SK-MEL-5 (cell line): ENCODE results near the gene HAPLN2. TPM values are rescaled to one million over a fixed set of nuclear protein-coding genes. Genes with fewer than 3 reads are reported as not detected.

Experiments used
- DNase-seq: peaks from one replicate; pipeline ENCODE4 v3.0.0-alpha.2; 2016; ENCODE audit warnings: low read depth, low spot score
- in situ Hi-C: cut with HindIII; loops from 2 replicates; pipeline ENCODE4 v1.10.0; 2016; ENCODE audit warnings: low sequenced_read_pairs, high pct_unique_total_duplicates, low pct_unique_long_range_greater_than_20kb
- total RNA-seq: library from RNA; depleted of rRNA; stranded (reverse); fragments of >200 nt; shearing (Covaris generic); gene quantifications from 2 replicates; pipeline ENCODE4 v1.2.3, GENCODE V29; 2014

HAPLN2 gene
- total RNA-seq, 1 experiment from 2014 or later, result not detected

GRCh38 chr1:156590326-156591180, 28.7 kb upstream of the HAPLN2 start:
- in situ Hi-C loops, result no loop called here
- no peak for DNase-seq

GRCh38 chr1:156591181-156591431, 28.1 kb upstream of the HAPLN2 start:
- in situ Hi-C loops, result no loop called here

GRCh38 chr1:156591432-156592157, 27.6 kb upstream of the HAPLN2 start, which contains the start of gene NAXE:
NAXE (plus strand) TSS chr1:156591776; CDS start chr1:156591805, 29 bp downstream.
- in situ Hi-C loops, result no loop called here
- peak; percentile 61 for DNase-seq

More at GRCh38 chr1:156591181-156591431, 28.1 kb upstream of the HAPLN2 start:
- no peak for DNase-seq

GRCh38 chr1:156592158-156592909, 26.9 kb upstream of the HAPLN2 start:
- in situ Hi-C loops, result no loop called here
- DNase-seq, result no peak

GRCh38 chr1:156592910-156593660, 26.1 kb upstream of the HAPLN2 start:
- in situ Hi-C loops, result no loop called here
- peak; percentile 36 for DNase-seq

- in situ Hi-C loops, result no loop called here
- DNase-seq, result no peak
These were observed 25.6 kb upstream of the HAPLN2 start for GRCh38 chr1:156593661-156593989.

GRCh38 chr1:156594190-156594589, 25.0 kb upstream of the HAPLN2 start:
- no peak for DNase-seq
- in situ Hi-C loops, result no loop called here

- no peak for DNase-seq
- in situ Hi-C loops, result no loop called here
These were observed 24.2 kb upstream of the HAPLN2 start for GRCh38 chr1:156595016-156595415.

GRCh38 chr1:156596426-156596825, 22.8 kb upstream of the HAPLN2 start:
- in situ Hi-C loops, result no loop called here

GRCh38 chr1:156598125-156598524, 21.1 kb upstream of the HAPLN2 start:
- DNase-seq, result no peak
- in situ Hi-C loops, result no loop called here

More at GRCh38 chr1:156596426-156596825, 22.8 kb upstream of the HAPLN2 start:
- no peak for DNase-seq

- in situ Hi-C loops, result no loop called here
These were observed 20.3 kb upstream of the HAPLN2 start for GRCh38 chr1:156598731-156599432.

GRCh38 chr1:156599811-156600210, 19.4 kb upstream of the HAPLN2 start:
- no peak for DNase-seq
- in situ Hi-C loops, result no loop called here

More at GRCh38 chr1:156598731-156599432, 20.3 kb upstream of the HAPLN2 start:
- DNase-seq, result no peak

GRCh38 chr1:156600733-156601121, 18.5 kb upstream of the HAPLN2 start:
- in situ Hi-C loops, result no loop called here
- no peak for DNase-seq

- peak; percentile 89 for DNase-seq
- in situ Hi-C loops, result no loop called here
These were observed 17.9 kb upstream of the HAPLN2 start, which contains the start of gene GPATCH4 for GRCh38 chr1:156601122-156601830. GPATCH4 (minus strand) TSS chr1:156601479.

- in situ Hi-C loops, result no loop called here
These were observed 17.3 kb upstream of the HAPLN2 start for GRCh38 chr1:156601892-156602291.

GRCh38 chr1:156602557-156602993, 16.6 kb upstream of the HAPLN2 start:
- peak; percentile 62 for DNase-seq
- in situ Hi-C loops, result no loop called here

More at GRCh38 chr1:156601892-156602291, 17.3 kb upstream of the HAPLN2 start:
- DNase-seq, result no peak
